HG03558 (cell line): ENCODE data around the gene CAMK1G.

Source experiments
- ATAC-seq: cut with Tn5 transposase; IDR thresholded peaks from one replicate; pipeline ENCODE4 v1.9.1; 2021; ENCODE audit warnings: moderate number of reproducible peaks; ENCODE audit not compliant: unreplicated experiment; ENCODE audit errors: extremely low read depth

CAMK1G gene

GRCh38 chr1:209653915-209654351, 70.4 kb downstream of the CAMK1G start:
- ATAC-seq: no peak

- ATAC-seq: no peak
Observed at GRCh38 chr1:209655411-209656231, 72.1 kb downstream of the CAMK1G start.

GRCh38 chr1:209657140-209657879, 73.8 kb downstream of the CAMK1G start:
- ATAC-seq: no peak

- ATAC-seq: no peak
Observed at GRCh38 chr1:209657918-209658317, 74.4 kb downstream of the CAMK1G start.

GRCh38 chr1:209659909-209660308, 76.4 kb downstream of the CAMK1G start:
- ATAC-seq: peak; percentile 93

- no peak for ATAC-seq
Observed at GRCh38 chr1:209661071-209661470, 77.6 kb downstream of the CAMK1G start.

- no peak for ATAC-seq
Observed at GRCh38 chr1:209662879-209663327, 79.4 kb downstream of the CAMK1G start.
